HCT116 (cell line): ENCODE measurements around the gene NGEF. TPM values are rescaled to one million over a fixed set of nuclear protein-coding genes. Genes with fewer than 3 reads are reported as not detected.

Source experiments
- ATAC-seq: fragments of 200-7000 bp; cut with Tn5 transposase; 2 replicates; pipeline ENCODE4 v1.9.1; 2020; ENCODE audit warnings: mild to moderate bottlenecking, moderate library complexity
- BruUV-seq: library from RNA; stranded (reverse); fragments of 400-500 nt; replicated peaks from 2 replicates; lab custom pipeline; 2021; lab: Mats Ljungman, UMichigan
- CTCF ChIA-PET: fragments of 300-600 bp; sonication (Branson Sonifier 250); formaldehyde crosslinking; loops from one replicate; lab custom pipeline; 2021; ENCODE audit warnings: antibody characterized with exemption; lab: Charles Lee
- POLR2A ChIA-PET: fragments of 300-600, 350-600 bp; sonication (Branson Sonifier 250); formaldehyde crosslinking; loops from one replicate; lab custom pipeline; 2021; ENCODE audit warnings: antibody characterized with exemption; lab: Charles Lee
- RAD21 ChIA-PET, 2 experiments: fragments of 300-600 bp; sonication (Branson Sonifier 250); formaldehyde crosslinking; loops; one replicate each; lab custom pipeline; 2023; ENCODE audit warnings: low total read pairs in 2 of 2; ENCODE audit not compliant: uncharacterized antibody in 2 of 2, unreplicated experiment in 2 of 2, low non-redundant PET in 1 of 2; lab: Charles Lee
- DNase-seq: peaks from one replicate; pipeline ENCODE4 v3.0.0-alpha.2; 2010; ENCODE audit warnings: low read depth, low spot score
- H2AFZ ChIP-seq: fragments of 200-600 bp; shearing (Covaris generic), sonication (generic); 2 replicates; pipeline ENCODE4 v1.6.1; 2017; ENCODE audit warnings: low read depth, mixed run types, mixed read lengths, antibody characterized with exemption, low read length; ENCODE audit not compliant: poor library complexity, severe bottlenecking
- H3K27ac ChIP-seq: 2 replicates; pipeline ENCODE4 v1.5.1; 2012; ENCODE audit warnings: low read depth, low read length
- H3K27me3 ChIP-seq: fragments of 200-600 bp; sonication (generic); 2 replicates; pipeline ENCODE4 v1.6.1; 2016; ENCODE audit warnings: mixed run types, low read length, mixed read lengths; ENCODE audit not compliant: insufficient read depth
- H3K36me3 ChIP-seq, 2 experiments: fragments of 200-500 bp in 1 of 2; fragments of 200-600 bp in 1 of 2; sonication (Bioruptor generic) in 1 of 2; sonication (generic) in 1 of 2; 2 replicates each; pipeline versions ENCODE4 v1.5.1 to v1.6.1; 2014 to 2016; ENCODE audit warnings: low read length in 2 of 2, inconsistent platforms in 1 of 2, mixed read lengths in 1 of 2, mixed run types in 1 of 2; ENCODE audit not compliant: insufficient read depth in 2 of 2, control insufficient read depth in 1 of 2
- H3K4me1 ChIP-seq, 2 experiments: fragments of 200-600 bp in 1 of 2; sonication (generic) in 1 of 2; 2 replicates each; pipeline versions ENCODE4 v1.5.1 to v1.6.1; 2012 to 2017; ENCODE audit warnings: low read length in 2 of 2, inconsistent platforms in 1 of 2, mild to moderate bottlenecking in 1 of 2, mixed read lengths in 1 of 2, mixed run types in 1 of 2, moderate library complexity in 1 of 2; ENCODE audit not compliant: insufficient read depth in 2 of 2, control insufficient read depth in 1 of 2
- H3K4me2 ChIP-seq: fragments of 200-600 bp; sonication (generic); 2 replicates; pipeline ENCODE4 v1.6.1; 2017; ENCODE audit warnings: mixed run types, low read length, mixed read lengths
- H3K4me3 ChIP-seq, 2 experiments: fragments of 200-600 bp in 1 of 2; sonication (generic) in 1 of 2; replicated peaks in 1 of 2; 2 replicates each; pipeline ENCODE4 v1.5.1; 2011 to 2016; ENCODE audit warnings: low read length in 2 of 2, control low read depth in 1 of 2, low read depth in 1 of 2, mild to moderate bottlenecking in 1 of 2, mixed read lengths in 1 of 2, mixed run types in 1 of 2
- H3K79me2 ChIP-seq: fragments of 200-600 bp; sonication (generic); 2 replicates; pipeline ENCODE4 v1.6.1; 2017; ENCODE audit warnings: mild to moderate bottlenecking, mixed run types, low read length, moderate library complexity, mixed read lengths; ENCODE audit not compliant: insufficient read depth
- H3K9ac ChIP-seq: fragments of 200-600 bp; sonication (generic); 2 replicates; pipeline ENCODE4 v1.6.1; 2016; ENCODE audit warnings: low read length, mixed read lengths
- H3K9me2 ChIP-seq: fragments of 200-600 bp; sonication (generic), shearing (Covaris generic); 2 replicates; pipeline ENCODE4 v1.6.1; 2017; ENCODE audit warnings: mixed run types, mild to moderate bottlenecking, moderate library complexity; ENCODE audit not compliant: insufficient read depth
- H3K9me3 ChIP-seq, 2 experiments: fragments of 200-500 bp in 1 of 2; fragments of 200-600 bp in 1 of 2; sonication (Bioruptor generic) in 1 of 2; sonication (generic) in 1 of 2; 2 replicates each; pipeline ENCODE4 v1.6.1; 2014 to 2017; ENCODE audit warnings: low read length in 2 of 2, mixed read lengths in 2 of 2, inconsistent platforms in 1 of 2, low read depth in 1 of 2, mild to moderate bottlenecking in 1 of 2, mixed run types in 1 of 2, moderate library complexity in 1 of 2; ENCODE audit not compliant: control insufficient read depth in 1 of 2, insufficient read depth in 1 of 2
- H4K20me1 ChIP-seq: fragments of 200-600 bp; sonication (generic), shearing (Covaris generic); 2 replicates; pipeline ENCODE4 v1.6.1; 2017; ENCODE audit warnings: mixed run types, mild to moderate bottlenecking, moderate library complexity; ENCODE audit not compliant: insufficient read depth
- ATF3 ChIP-seq: IDR thresholded peaks from 2 replicates; pipeline ENCODE4 v1.6.1; 2012
- CBX3 ChIP-seq: IDR thresholded peaks from 2 replicates; pipeline ENCODE4 v1.6.1; 2012; ENCODE audit warnings: low read depth
- CTCF ChIP-seq, 3 experiments: fragments of 200-600 bp in 1 of 3; sonication (generic) in 1 of 3; IDR thresholded peaks in 2 of 3; conservative IDR thresholded peaks in 1 of 3; 2 replicates each; pipeline ENCODE4 v1.5.1; 2012 to 2017; ENCODE audit warnings: low read depth in 2 of 3, low read length in 2 of 3, antibody characterized with exemption in 1 of 3, borderline replicate concordance in 1 of 3, control low read depth in 1 of 3, mild to moderate bottlenecking in 1 of 3, mixed read lengths in 1 of 3, mixed run types in 1 of 3, moderate library complexity in 1 of 3; ENCODE audit not compliant: insufficient read depth in 1 of 3
- EZH2phosphoT487 ChIP-seq: fragments of 200-600 bp; IDR thresholded peaks from 2 replicates; pipeline ENCODE4 v1.6.1; 2018; ENCODE audit warnings: antibody characterized with exemption, borderline replicate concordance
- FOSL1 ChIP-seq: IDR thresholded peaks from 2 replicates; pipeline ENCODE4 v1.6.1; 2012; ENCODE audit warnings: low read depth
- JUND ChIP-seq: IDR thresholded peaks from 2 replicates; pipeline ENCODE4 v1.6.1; 2012
- POLR2A ChIP-seq: IDR thresholded peaks from 2 replicates; pipeline ENCODE4 v1.7.0; 2011; ENCODE audit warnings: borderline replicate concordance; ENCODE audit not compliant: insufficient read depth, insufficient read length; ENCODE audit errors: extremely low read depth
- RAD21 ChIP-seq: IDR thresholded peaks from 2 replicates; pipeline ENCODE4 v1.6.1; 2012; ENCODE audit warnings: low read depth, mild to moderate bottlenecking
- REST ChIP-seq: IDR thresholded peaks from 2 replicates; pipeline ENCODE4 v1.6.1; 2012; ENCODE audit warnings: low read depth
- SIN3A ChIP-seq: IDR thresholded peaks from 2 replicates; pipeline ENCODE4 v1.6.1; 2012; ENCODE audit warnings: low read depth
- SRF ChIP-seq: IDR thresholded peaks from 2 replicates; pipeline ENCODE4 v1.6.1; 2012; ENCODE audit warnings: low read depth
- TCF7L2 ChIP-seq: IDR thresholded peaks from 2 replicates; pipeline ENCODE4 v1.7.0; 2011; ENCODE audit warnings: borderline replicate concordance, inconsistent platforms; ENCODE audit not compliant: insufficient read depth, insufficient read length; ENCODE audit errors: extremely low read depth
- YY1 ChIP-seq: IDR thresholded peaks from 2 replicates; pipeline ENCODE4 v1.6.1; 2011; ENCODE audit warnings: low read length, low read depth, moderate library complexity, mild to moderate bottlenecking; ENCODE audit not compliant: insufficient replicate concordance; ENCODE audit errors: extremely low read depth
- ZBTB33 ChIP-seq: IDR thresholded peaks from 2 replicates; pipeline ENCODE4 v1.6.1; 2011; ENCODE audit warnings: mild to moderate bottlenecking, low read length, moderate library complexity; ENCODE audit not compliant: insufficient replicate concordance; ENCODE audit errors: extremely low read depth
- ZFX ChIP-seq: fragments of 450-650 bp; IDR thresholded peaks from 2 replicates; pipeline ENCODE4 v1.6.1; 2017
- ZNF274 ChIP-seq: fragments of 200-500 bp; sonication (Bioruptor generic); IDR thresholded peaks from 2 replicates; pipeline ENCODE4 v1.6.1; 2014; ENCODE audit warnings: mild to moderate bottlenecking, low read depth, low read length, inconsistent platforms
- intact Hi-C: fragments of 100-400 bp; cut with micrococcal nuclease; formaldehyde crosslinking; loops from 2 replicates; pipeline ENCODE4 v1.10.0; 2022
- total RNA-seq: library from RNA; stranded (reverse); gene quantifications from one replicate; pipeline ENCODE4 v1.2.1, GENCODE V29; 2021; ENCODE audit not compliant: unreplicated experiment

NGEF gene
- total RNA-seq, 1 experiment from 2014 or later = 12.6 TPM

GRCh38 chr2:232833830-232834229 lies 179.2 kb downstream of the NGEF start:
- no peaks in the 10 kb centered on the region for H3K9me2 ChIP-seq
- POLR2A ChIA-PET = no interaction called here
- intact Hi-C loops = loop anchor here (10.0 kb wide), 1 partner anchor 229 kb away; no protein-coding TSS in a partner anchor
- CTCF ChIA-PET = no interaction called here
- H3K4me1 ChIP-seq = peaks cover 11 to 31% of the 10 kb centered on the region in 2 experiments
- TF ChIP-seq ZNF274 (no peak), RAD21 (no peak), YY1 (no peak), SIN3A (no peak), ATF3 (no peak), CTCF (IDR thresholded peaks at IDR 0.05 in 2 of 3, conservative IDR thresholded peaks at IDR 0.05 in 1 of 3; ENCODE audit: borderline replicate concordance in 1 of 3, insufficient read depth in 1 of 3, low read depth in 2 of 3, low read length in 2 of 3) (no peak), SRF (no peak), JUND (no peak), FOSL1 (no peak), REST (no peak), TCF7L2 (no peak), POLR2A (no peak), ZFX (no peak), EZH2phosphoT487 (no peak), ZBTB33 (no peak), CBX3 (no peak)
- no peak for ATAC-seq
- peaks cover 18 to 19% of the 10 kb centered on the region in 2 experiments; a peak in 3 of 4 replicates for H3K36me3 ChIP-seq
- BruUV-seq = no TSS peak
- no peaks in the 10 kb centered on the region for H3K9me3 ChIP-seq
- H3K9ac ChIP-seq = no peak overlapping the region
- no peaks in the 10 kb centered on the region for H3K27me3 ChIP-seq
- H3K4me2 ChIP-seq = no peak overlapping the region
- H3K4me3 ChIP-seq = no peak overlapping the region
- H4K20me1 ChIP-seq = no peaks in the 10 kb centered on the region
- no peak for DNase-seq
- no peak overlapping the region for H3K27ac ChIP-seq
- no peak overlapping the region for H2AFZ ChIP-seq
- H3K79me2 ChIP-seq = peaks cover 12% of the 10 kb centered on the region; the same call in 1 of the 2 replicates
- RAD21 ChIA-PET = no interaction called here
